Measurements from ENCODE around the gene MISP3.

DNA sequence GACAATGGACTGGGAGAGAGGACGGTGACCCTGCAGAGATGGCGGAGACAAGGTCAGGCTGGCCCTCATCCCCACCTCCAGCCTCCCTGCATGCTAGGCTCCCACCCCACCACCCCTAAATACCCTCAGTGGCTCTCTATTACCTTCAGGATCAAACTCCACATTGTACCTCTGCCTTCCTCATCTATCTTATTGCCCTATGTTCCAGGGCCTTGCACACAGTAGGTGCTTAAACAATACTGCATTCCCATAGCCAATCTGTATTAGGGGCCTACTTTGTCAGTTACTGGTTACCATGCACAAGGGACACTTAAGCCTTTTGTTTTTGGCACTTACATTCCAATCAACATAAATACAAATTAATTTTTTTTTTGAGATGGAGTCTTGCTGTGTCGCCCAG, 17.2 kb upstream of the MISP3 start:
- TF ChIP-seq GATA2 (IDR thresholded peaks at IDR 0.05; ENCODE audit: low read depth, low read length) (no peak), GATA3 (IDR thresholded peaks at IDR 0.05; ENCODE audit: low read depth, low read length) (no peak)
